HG02973 (cell line): Measurements from ENCODE around the gene NCOA1.

ENCODE experiments used
- ATAC-seq: cut with Tn5 transposase; IDR thresholded peaks from one replicate; pipeline ENCODE4 v1.9.1; 2021; ENCODE audit warnings: moderate library complexity; ENCODE audit not compliant: unreplicated experiment

The NCOA1 gene

GRCh38 chr2:24816404-24816803 is 325.4 kb downstream of the NCOA1 start:
- ATAC-seq: no peak

GRCh38 chr2:24816884-24817283 is 325.8 kb downstream of the NCOA1 start:
- ATAC-seq: no peak

- ATAC-seq: no peak
Measured at GRCh38 chr2:24818721-24819167, 327.7 kb downstream of the NCOA1 start.

- no peak for ATAC-seq
Measured at GRCh38 chr2:24819442-24820174, 328.6 kb downstream of the NCOA1 start.

GRCh38 chr2:24820175-24820513 is 329.1 kb downstream of the NCOA1 start:
- no peak for ATAC-seq
